Fibroblast of lung (primary cell): Measurements from ENCODE around the gene TRPC4AP. TPM values are rescaled to one million over a fixed set of nuclear protein-coding genes. Genes with fewer than 3 reads are reported as not detected.

Experiments
- DNase-seq, 2 donors: peaks; one replicate each; pipeline versions ENCODE4 v3.0.0 to v3.0.0-alpha.2; 2010; ENCODE audit warnings: low read depth in 2 of 2
- H2AFZ ChIP-seq: 2 replicates; pipeline ENCODE4 v1.5.1; 2012; ENCODE audit warnings: low read length, control low read depth, inconsistent platforms
- H3K27ac ChIP-seq: 2 replicates; pipeline ENCODE4 v1.5.1; 2011; ENCODE audit warnings: low read length, control low read depth; ENCODE audit not compliant: insufficient read depth
- H3K27me3 ChIP-seq: 2 replicates; pipeline ENCODE4 v1.5.1; 2011; ENCODE audit warnings: mild to moderate bottlenecking, low read length; ENCODE audit not compliant: control insufficient read depth, insufficient read depth
- H3K36me3 ChIP-seq: 2 replicates; pipeline ENCODE4 v1.5.1; 2011; ENCODE audit warnings: low read length; ENCODE audit not compliant: control insufficient read depth, insufficient read depth
- H3K4me1 ChIP-seq: 2 replicates; pipeline ENCODE4 v1.5.1; 2011; ENCODE audit warnings: low read length; ENCODE audit not compliant: control insufficient read depth, insufficient read depth; ENCODE audit errors: extremely low read depth
- H3K4me2 ChIP-seq: 2 replicates; pipeline ENCODE4 v1.5.1; 2011; ENCODE audit warnings: low read length, control low read depth; ENCODE audit not compliant: insufficient read depth; ENCODE audit errors: extremely low read depth
- H3K4me3 ChIP-seq, 4 experiments: fragments of 200-600 bp in 1 of 4; sonication (generic) in 1 of 4; replicated peaks in 1 of 4; 2 replicates each; pipeline ENCODE4 v1.5.1; 2011 to 2016; ENCODE audit warnings: low read length in 4 of 4, low read depth in 3 of 4, mild to moderate bottlenecking in 3 of 4, control low read depth in 2 of 4, inconsistent platforms in 1 of 4, mixed read lengths in 1 of 4; ENCODE audit not compliant: insufficient read depth in 1 of 4; ENCODE audit errors: control extremely low read depth in 1 of 4
- H3K79me2 ChIP-seq: 2 replicates; pipeline ENCODE4 v1.5.1; 2012; ENCODE audit warnings: mild to moderate bottlenecking, low read length, inconsistent platforms; ENCODE audit not compliant: control insufficient read depth, insufficient read depth
- H3K9ac ChIP-seq: 2 replicates; pipeline ENCODE4 v1.5.1; 2011; ENCODE audit warnings: mild to moderate bottlenecking, low read length, control low read depth; ENCODE audit not compliant: insufficient read depth
- H3K9me3 ChIP-seq: 2 replicates; pipeline ENCODE4 v1.5.1; 2012; ENCODE audit warnings: low read depth, low read length; ENCODE audit not compliant: control insufficient read depth, insufficient read depth
- H4K20me1 ChIP-seq: 2 replicates; pipeline ENCODE4 v1.5.1; 2011; ENCODE audit warnings: low read length; ENCODE audit not compliant: control insufficient read depth, insufficient read depth; ENCODE audit errors: extremely low read depth
- CTCF ChIP-seq, 2 donors: IDR thresholded peaks in 1 of 2; conservative IDR thresholded peaks in 1 of 2; 1 replicate in 1 of 2; 2 replicates in 1 of 2; pipeline ENCODE4 v1.5.1; 2011 to 2012; ENCODE audit warnings: low read length in 2 of 2, control low read depth in 1 of 2, inconsistent platforms in 1 of 2, low read depth in 1 of 2, mild to moderate bottlenecking in 1 of 2
- EZH2 ChIP-seq: IDR thresholded peaks from 2 replicates; pipeline ENCODE4 v1.5.1; 2012; ENCODE audit warnings: low read length, control low read depth, mild to moderate bottlenecking; ENCODE audit errors: missing control alignments
- polyA plus RNA-seq, 2 donors: library from polyadenylated mRNA; depleted of rRNA in 1 of 2; stranded (reverse) in 1 of 2; unstranded in 1 of 2; fragments of >200 nt; gene quantifications; 2 replicates each; pipeline ENCODE4 v1.2.1, GENCODE V29; 2011 to 2012; ENCODE audit warnings: missing spikeins in 1 of 2
- total RNA-seq: library from RNA; depleted of rRNA; stranded (reverse); fragments of >200 nt; gene quantifications from 2 replicates; pipeline ENCODE4 v1.2.1, GENCODE V29; 2014

TRPC4AP gene
- total and polyA plus RNA-seq, 2 donors (not counting 1 experiment from before 2014, with no cell fraction given), result 63.1 to 89.7 TPM

DNA sequence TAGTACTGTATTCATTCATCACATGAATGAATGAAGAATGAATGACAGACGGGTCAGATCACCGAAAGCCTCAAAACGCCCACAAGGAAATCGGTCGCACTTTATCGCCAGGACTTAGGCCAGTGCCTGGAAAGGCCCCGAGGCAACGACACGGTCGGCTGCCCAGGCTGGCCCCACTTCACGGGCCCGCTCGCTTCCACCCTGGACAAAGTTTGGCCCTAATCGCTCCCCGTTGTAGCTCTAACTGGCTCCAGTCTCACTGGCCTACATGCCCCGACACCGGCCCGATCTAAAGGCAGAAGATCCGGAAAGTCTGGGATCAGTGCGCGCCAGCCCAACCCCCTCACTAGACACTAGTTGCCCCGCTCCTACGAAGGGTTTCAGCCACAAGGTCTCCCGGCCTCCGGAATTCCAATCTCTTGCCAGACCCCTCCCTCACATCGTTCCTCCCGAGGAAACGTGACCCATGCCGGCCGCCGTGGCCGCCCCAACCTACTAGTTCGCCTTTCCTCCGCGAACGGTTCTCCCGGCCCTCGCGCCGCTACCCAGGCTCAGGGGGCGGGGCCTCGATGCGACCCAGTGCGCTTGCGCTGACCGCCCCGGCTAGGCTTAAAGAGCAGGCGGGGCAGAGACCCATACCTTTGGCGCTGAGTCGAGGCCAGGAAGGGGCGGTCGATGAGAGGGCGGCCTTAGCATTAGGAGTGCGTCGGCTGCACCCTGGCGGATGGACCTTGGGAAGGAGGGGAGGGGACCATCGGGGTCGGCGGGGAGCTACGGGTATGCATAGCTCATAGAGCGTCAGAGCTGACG is 137.2 kb downstream of the TRPC4AP start, which contains the start of the genes GSS and MYH7B:
Gene GSS, minus strand, starts transcription at position 576 of the 810 bp plus-strand sequence. CDS start 3,954 bp downstream, outside the sequence.
Gene MYH7B, plus strand, starts transcription at position 638 of the 810 bp plus-strand sequence. CDS start 22,138 bp downstream, outside the sequence.
- Histone ChIP-seq H3K4me3 (peak within 1 kb of the TSS; percentile 76 to 92 (median 84)), H3K4me1 (peaks cover 4% of the 10 kb centered on the region), H3K9me3 (no peaks in the 10 kb centered on the region), H3K79me2 (peaks cover 7% of the 10 kb centered on the region), H4K20me1 (no peaks in the 10 kb centered on the region), H3K27me3 (no peaks in the 10 kb centered on the region), H3K36me3 (no peaks in the 10 kb centered on the region), H3K9ac (peak within 1 kb of the TSS; percentile 86), H3K27ac (peak within 1 kb of the TSS; percentile 90), H2AFZ (peak within 1 kb of the TSS; percentile 89), H3K4me2 (peak within 1 kb of the TSS; percentile 99)
- peak; percentile 94 to 96 for DNase-seq
- TF ChIP-seq EZH2, result no peak
- peak; percentile 37 to 51 for TF ChIP-seq CTCF (conservative IDR thresholded peaks at IDR 0.05 in 1 of 2, IDR thresholded peaks at IDR 0.05 in 1 of 2; ENCODE audit: low read depth in 1 of 2, low read length in 2 of 2)

DNA sequence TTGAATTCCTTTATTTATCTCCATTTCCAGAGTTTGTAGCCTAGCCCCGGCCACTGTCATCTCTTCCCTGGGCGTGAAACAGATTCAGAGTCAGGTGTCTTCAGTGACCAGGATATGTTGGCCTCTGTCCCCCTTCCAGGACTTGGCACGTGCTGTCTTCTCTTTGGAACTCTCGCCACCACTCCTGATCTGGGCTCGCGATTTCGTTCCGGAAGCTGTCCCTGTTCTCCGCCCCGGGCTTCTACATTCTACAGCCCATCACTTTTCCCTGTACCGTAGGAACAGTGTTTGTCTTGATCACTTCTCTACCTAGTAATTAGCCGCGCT is 137.7 kb downstream of the TRPC4AP start:
- Histone ChIP-seq H3K9ac (peak overlapping the region; percentile 86), H2AFZ (peak overlapping the region; percentile 79), H3K4me3 (peak overlapping the region; percentile 76 to 92 (median 84)), H3K4me2 (peak overlapping the region; percentile 99), H3K79me2 (peaks cover 7% of the 10 kb centered on the region), H4K20me1 (no peaks in the 10 kb centered on the region), H3K36me3 (no peaks in the 10 kb centered on the region), H3K27ac (peak overlapping the region; percentile 90), H3K4me1 (peaks cover 4% of the 10 kb centered on the region), H3K27me3 (no peaks in the 10 kb centered on the region), H3K9me3 (no peaks in the 10 kb centered on the region)
- DNase-seq, result peak; percentile 44 to 51
- TF ChIP-seq CTCF (conservative IDR thresholded peaks at IDR 0.05 in 1 of 2, IDR thresholded peaks at IDR 0.05 in 1 of 2; ENCODE audit: low read depth in 1 of 2, low read length in 2 of 2) (no peak), EZH2 (no peak)

- no peak overlapping the region for H3K4me3 ChIP-seq
- no peaks in the 10 kb centered on the region for H3K27me3 ChIP-seq
- no peak overlapping the region for H3K9ac ChIP-seq
- H3K4me1 ChIP-seq, result peaks cover 4% of the 10 kb centered on the region
- no peaks in the 10 kb centered on the region for H4K20me1 ChIP-seq
- H3K4me2 ChIP-seq, result no peak overlapping the region
- no peak overlapping the region for H3K27ac ChIP-seq
- no peaks in the 10 kb centered on the region for H3K9me3 ChIP-seq
- no peak for DNase-seq
- TF ChIP-seq EZH2, result no peak
- TF ChIP-seq CTCF (conservative IDR thresholded peaks at IDR 0.05 in 1 of 2, IDR thresholded peaks at IDR 0.05 in 1 of 2; ENCODE audit: low read depth in 1 of 2, low read length in 2 of 2), result no peak
- H3K36me3 ChIP-seq, result no peaks in the 10 kb centered on the region
- no peak overlapping the region for H2AFZ ChIP-seq
- peaks cover 7% of the 10 kb centered on the region for H3K79me2 ChIP-seq
Observed at GRCh38 chr20:34953960-34954359, 138.6 kb downstream of the TRPC4AP start.
